ENCODE results near the gene XKR7.

The XKR7 gene

DNA sequence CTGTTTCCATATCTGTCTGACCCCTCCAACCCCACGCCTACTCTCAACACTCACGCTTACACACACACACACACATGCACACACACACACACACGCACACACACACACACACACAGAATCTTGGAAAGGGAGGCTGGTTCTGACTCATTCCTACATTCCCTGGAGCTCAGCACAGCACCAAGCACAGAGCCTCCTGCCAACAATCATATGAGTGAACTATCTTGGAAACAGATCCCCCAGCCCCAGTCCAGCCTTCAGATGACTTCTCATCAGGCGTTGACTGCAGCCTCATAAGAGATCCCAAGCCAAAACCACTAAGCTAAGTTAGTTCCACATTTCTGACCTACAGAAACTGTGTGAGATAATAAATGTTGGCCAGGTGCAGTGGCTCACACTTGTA is 70.0 kb downstream of the XKR7 start:
- DNase-seq (ENCODE audit: low read depth in 3 of 3, low spot score in 1 of 3): no peak

DNA sequence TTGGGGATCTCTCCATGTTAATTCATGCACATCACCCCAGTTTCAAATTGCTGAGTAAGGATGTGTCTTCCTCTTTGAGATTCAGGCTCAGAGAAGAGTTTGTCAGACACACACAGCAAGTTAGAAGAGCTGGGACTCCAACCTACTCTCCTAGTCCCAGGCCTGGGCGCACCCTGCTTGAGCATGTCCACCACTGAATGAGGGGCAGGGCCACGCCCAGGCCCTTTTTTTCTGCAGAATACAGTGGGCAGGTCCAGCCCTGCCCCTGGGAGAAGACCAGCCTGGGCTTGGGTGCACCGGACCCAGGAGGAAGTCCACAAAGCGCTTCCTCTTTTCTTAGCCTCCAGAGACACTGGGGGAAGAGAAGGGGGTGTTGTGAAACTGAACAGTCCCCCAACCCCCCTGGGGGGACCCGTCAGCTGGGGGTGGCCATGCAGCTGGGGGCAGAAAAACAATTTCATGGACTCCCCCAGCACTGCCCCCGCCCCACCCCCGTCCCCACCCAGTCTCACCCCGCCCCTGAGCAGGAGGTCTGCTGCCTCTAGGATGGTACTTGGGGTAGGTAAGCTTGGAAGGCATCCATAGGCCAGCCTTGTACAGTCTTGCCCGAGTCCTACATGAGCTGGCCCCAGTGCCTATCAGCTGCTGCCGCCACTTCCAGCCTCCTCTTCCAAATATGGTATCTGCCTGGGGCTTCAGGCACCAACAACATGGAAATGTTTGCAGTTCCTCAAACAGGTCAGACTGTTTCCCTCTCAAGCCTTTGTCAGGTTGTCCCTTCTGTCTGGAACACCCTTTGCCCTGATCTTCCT is 72.4 kb downstream of the XKR7 start:
- DNase-seq (ENCODE audit: low read depth in 3 of 3, low spot score in 1 of 3): no peak

DNA sequence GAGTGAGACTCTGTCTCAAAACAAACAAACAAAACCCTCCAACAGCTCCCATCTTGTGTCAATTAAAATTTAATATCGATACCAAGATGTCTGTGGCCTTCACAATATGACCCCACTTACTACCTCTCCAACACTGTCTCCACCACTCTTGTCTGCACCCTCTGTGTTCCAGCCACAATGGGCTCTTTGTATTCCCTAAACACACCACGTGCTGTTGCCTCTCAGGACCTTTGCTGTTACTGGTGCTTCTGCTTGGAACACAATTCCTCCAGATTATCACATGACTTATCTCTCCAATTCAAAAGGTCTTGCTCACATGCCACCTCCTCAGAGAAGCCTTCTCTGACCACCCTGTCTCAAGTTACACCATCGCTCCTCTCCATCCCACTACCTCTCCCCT is 78.0 kb downstream of the XKR7 start:
- DNase-seq (ENCODE audit: low read depth in 3 of 3, low spot score in 1 of 3): no peak

DNA sequence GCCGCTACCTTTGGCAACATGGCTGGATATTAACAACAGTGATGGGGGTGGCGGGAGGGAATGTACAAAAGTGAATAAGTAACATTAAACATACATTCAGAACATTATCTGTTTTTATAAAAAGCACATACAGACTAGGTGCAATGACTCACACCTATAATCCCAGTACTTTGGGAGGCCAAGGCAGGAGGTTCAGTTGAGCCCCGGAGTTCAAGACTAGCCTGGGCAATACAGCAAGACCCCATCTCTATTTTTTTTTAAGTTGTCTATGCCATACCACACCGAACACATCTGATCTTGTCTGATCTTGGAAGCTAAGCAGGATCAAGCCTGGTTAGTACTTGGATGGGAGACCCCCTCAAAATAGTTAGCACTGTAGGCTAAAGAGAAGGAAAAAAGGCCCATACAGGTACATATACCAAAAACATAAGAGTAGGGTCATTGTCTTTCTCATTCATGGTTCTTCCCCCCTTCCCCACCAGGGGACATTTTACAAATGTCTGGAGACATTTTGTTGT is 82.4 kb downstream of the XKR7 start:
- DNase-seq (ENCODE audit: low read depth in 3 of 3, low spot score in 1 of 3): no peak

DNA sequence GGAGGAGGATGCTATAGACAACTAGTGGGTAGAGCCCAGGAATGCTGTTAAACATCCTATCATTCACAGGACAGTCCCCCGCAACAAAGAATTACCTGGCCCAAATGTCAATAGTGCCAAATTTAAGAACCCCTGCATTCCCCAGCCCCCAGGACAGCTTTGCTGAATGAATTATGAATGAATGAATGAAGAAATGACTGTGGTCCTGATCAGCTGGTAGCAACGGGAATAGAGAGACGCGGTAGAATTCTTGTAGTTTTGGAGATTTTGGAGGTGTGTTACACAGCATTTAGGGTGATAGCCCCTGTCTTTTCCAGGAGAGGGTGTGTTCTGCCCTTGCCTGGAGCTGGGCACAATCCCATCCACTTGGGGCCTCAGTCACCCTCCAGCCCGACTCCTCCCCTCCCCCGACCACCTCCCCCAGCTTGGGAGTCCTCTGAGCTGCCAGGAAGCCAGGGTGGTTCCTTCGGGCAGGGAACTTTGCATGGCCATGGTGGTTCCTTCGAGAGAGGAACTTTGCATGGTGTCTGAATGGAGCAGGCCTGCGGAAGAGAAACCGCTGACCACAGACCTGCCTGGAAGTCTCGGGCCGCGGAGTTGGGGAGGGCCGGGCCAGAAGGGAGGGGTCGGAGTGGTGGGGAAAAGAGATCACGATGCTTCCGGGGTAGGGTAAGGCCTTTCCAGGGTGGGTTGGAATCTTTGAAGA is 83.1 kb downstream of the XKR7 start:
- DNase-seq (ENCODE audit: low read depth in 3 of 3, low spot score in 1 of 3): no peak

DNA sequence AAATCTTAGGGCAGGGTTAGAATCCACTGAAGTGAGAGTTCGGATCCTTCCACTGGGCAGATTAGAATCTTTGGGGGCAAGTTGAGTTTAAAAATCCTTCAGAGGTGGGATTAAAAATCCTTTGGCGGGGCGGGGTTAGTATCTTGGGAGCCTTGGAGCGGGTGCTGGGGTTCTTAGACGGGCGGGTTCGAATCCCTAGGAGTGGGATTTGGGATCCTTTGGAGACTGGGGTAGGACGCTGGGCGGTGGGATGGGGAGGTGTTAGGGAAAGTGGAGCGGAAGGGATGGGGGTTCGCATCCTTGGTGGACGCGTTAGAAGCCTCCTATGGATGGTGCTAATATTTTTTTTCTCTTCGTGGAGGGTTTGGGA is 83.8 kb downstream of the XKR7 start:
- no peak for DNase-seq (ENCODE audit: low read depth in 3 of 3, low spot score in 1 of 3)

DNA sequence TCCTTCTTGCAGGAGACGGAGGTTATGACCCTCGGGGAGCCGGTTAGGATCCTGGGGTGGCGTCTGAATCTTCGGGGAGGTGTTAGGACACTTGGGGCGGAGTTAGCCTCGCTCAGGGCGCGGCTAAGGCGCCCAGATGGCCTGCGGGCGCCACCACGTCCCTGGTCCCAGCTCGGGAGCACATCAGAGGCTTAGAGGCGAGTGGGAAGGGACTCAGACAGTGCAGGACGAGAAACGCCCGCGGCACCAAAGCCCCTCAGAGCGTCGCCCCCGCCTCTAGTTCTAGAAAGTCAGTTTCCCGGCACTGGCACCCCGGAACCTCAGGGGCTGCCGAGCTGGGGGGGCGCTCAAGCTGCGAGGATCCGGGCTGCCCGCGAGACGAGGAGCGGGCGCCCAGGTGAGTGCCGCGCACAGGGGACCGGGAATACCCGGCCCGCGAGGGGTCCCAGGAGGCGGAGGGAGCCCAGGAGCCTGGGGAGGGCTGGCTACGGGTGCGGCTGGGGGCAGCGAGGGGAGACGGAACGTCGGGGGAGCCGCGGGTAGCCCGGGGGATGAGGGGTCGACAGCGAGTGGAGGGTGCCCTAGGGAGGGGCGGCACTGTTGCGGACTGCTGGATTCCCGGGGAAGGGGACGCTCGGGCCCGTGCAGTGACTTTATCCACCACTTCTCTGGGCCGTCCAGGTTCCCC is 84.3 kb downstream of the XKR7 start, which contains the start of gene HCK:
TSS of gene HCK (plus strand) at position 153 of the 688 bp plus-strand sequence.
- DNase-seq (ENCODE audit: low read depth in 3 of 3, low spot score in 1 of 3): no peak

DNA sequence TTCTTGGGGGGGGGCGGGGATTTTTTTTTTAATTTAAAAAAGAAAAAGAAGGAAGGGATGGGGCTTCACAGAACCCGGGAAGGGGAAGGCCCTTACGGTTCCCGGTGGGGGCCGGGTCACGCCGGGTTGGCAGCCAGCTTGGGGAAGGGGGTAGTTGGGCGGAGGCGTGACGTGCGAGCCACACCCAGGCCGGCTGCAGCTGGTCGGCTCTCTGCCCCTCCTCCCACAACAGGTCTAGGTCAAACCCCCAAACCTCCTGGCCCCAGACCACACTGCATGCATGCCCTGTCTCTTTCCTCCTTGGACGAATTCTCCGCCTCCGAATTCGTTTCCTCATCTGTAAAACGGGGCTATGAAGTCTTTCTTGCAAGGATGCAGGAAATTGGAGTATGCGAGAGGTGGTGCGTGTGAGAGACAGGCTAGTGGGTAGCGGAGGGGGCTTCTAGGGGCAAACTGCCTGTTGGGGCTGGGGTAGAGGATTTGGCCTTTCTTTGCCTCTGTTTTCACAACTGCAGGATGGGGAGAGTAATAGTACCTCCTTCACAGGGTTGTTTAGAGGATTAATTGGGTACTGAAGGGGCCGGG is 84.9 kb downstream of the XKR7 start:
- DNase-seq (ENCODE audit: low read depth in 3 of 3, low spot score in 1 of 3): no peak

Data from stimulated activated CD4-positive, alpha-beta T cell treated with anti-CD3 and anti-CD28 coated beads, TNF-alpha, amount 100 ng/mL, for 1 hour (primary cell).